HG03520 (cell line): ENCODE results near the gene TMEM91.

Experiments
- ATAC-seq: cut with Tn5 transposase; IDR thresholded peaks from one replicate; pipeline ENCODE4 v1.9.1; 2021; ENCODE audit warnings: mild to moderate bottlenecking, moderate library complexity; ENCODE audit not compliant: unreplicated experiment

TMEM91 gene

GRCh38 chr19:41427647-41428480 is 51.5 kb downstream of the TMEM91 start:
- ATAC-seq = no peak

GRCh38 chr19:41428481-41428859 is 52.1 kb downstream of the TMEM91 start:
- no peak for ATAC-seq

- ATAC-seq = no peak
These were observed 54.6 kb downstream of the TMEM91 start for GRCh38 chr19:41430922-41431321.

GRCh38 chr19:41431426-41432386 is 55.4 kb downstream of the TMEM91 start:
- ATAC-seq = no peak

- no peak for ATAC-seq
These were observed 56.8 kb downstream of the TMEM91 start for GRCh38 chr19:41433171-41433570.
